GM12878 (cell line): ENCODE data around the gene WWOX. TPM values are rescaled to one million over a fixed set of nuclear protein-coding genes. Genes with fewer than 3 reads are reported as not detected.

Source experiments
- ATAC-seq: fragments of 200-7000 bp; cut with Tn5 transposase; 3 replicates; pipeline ENCODE4 v1.9.1; 2020; ENCODE audit warnings: mild to moderate bottlenecking, moderate library complexity
- BruUV-seq: library from RNA; stranded (reverse); fragments of 400-500 nt; replicated peaks from 2 replicates; lab custom pipeline; 2021; lab: Mats Ljungman, UMichigan
- CTCF ChIA-PET: fragments of 300-600 bp; sonication (Branson Sonifier 250); formaldehyde crosslinking; extraction: SDS; loops from one replicate; lab custom pipeline; 2021; ENCODE audit warnings: inconsistent platforms; lab: Yijun Ruan, JAX
- POLR2A ChIA-PET: fragments of 350-600 bp; formaldehyde crosslinking; extraction: SDS; loops from one replicate; lab custom pipeline; 2021; ENCODE audit warnings: inconsistent platforms; lab: Charles Lee
- RAD21 ChIA-PET: fragments of 300-600 bp; sonication (Branson Sonifier 250); formaldehyde crosslinking; loops from one replicate; lab custom pipeline; 2023; ENCODE audit warnings: antibody characterized with exemption; ENCODE audit not compliant: unreplicated experiment; lab: Charles Lee
- SMC1A ChIA-PET: fragments of 300-600 bp; sonication (Branson Sonifier 250); formaldehyde crosslinking; loops from one replicate; lab custom pipeline; 2023; ENCODE audit not compliant: unreplicated experiment, uncharacterized antibody; lab: Charles Lee
- DNase-seq: peaks from one replicate; pipeline ENCODE4 v3.0.0-alpha.2; 2011; ENCODE audit warnings: low read depth, low spot score
- FAIRE-seq: peaks from 3 replicates; lab custom pipeline; 2011; peaks lifted over from hg19 to GRCh38; lab: Jason Lieb, UNC
- H2AFZ ChIP-seq: 2 replicates; pipeline ENCODE4 v1.6.0; 2011; ENCODE audit warnings: low read depth, low read length, control low read depth; ENCODE audit not compliant: control insufficient read depth
- H3K27ac ChIP-seq: 2 replicates; pipeline ENCODE4 v1.5.1; 2011; ENCODE audit warnings: control low read depth; ENCODE audit not compliant: control insufficient read depth, insufficient read depth
- H3K27me3 ChIP-seq, 2 experiments: replicated peaks in 1 of 2; 2 replicates each; pipeline versions ENCODE4 v1.6.0 to v1.6.1; 2011; ENCODE audit warnings: low read length in 1 of 2; ENCODE audit not compliant: control insufficient read depth in 2 of 2, insufficient read depth in 2 of 2
- H3K36me3 ChIP-seq, 2 experiments: 2 replicates each; pipeline ENCODE4 v1.5.1; 2011; ENCODE audit warnings: low read length in 1 of 2; ENCODE audit not compliant: control insufficient read depth in 2 of 2, insufficient read depth in 2 of 2
- H3K4me1 ChIP-seq: 2 replicates; pipeline ENCODE4 v1.6.1; 2011; ENCODE audit warnings: mild to moderate bottlenecking, low read length, moderate library complexity, mixed read lengths; ENCODE audit not compliant: control insufficient read depth, insufficient read depth
- H3K4me2 ChIP-seq: 2 replicates; pipeline ENCODE4 v1.6.0; 2011; ENCODE audit warnings: control low read depth; ENCODE audit not compliant: control insufficient read depth, insufficient read depth
- H3K4me3 ChIP-seq: fragments of 200-600 bp; sonication (generic); 2 replicates; pipeline ENCODE4 v1.5.1; 2016
- H3K79me2 ChIP-seq: 2 replicates; pipeline ENCODE4 v1.6.0; 2011; ENCODE audit warnings: low read length; ENCODE audit not compliant: control insufficient read depth, insufficient read depth
- H3K9ac ChIP-seq: 2 replicates; pipeline ENCODE4 v1.8.0; 2011; ENCODE audit warnings: low read length, control low read depth, mixed read lengths; ENCODE audit not compliant: control insufficient read depth, insufficient read depth
- H3K9me3 ChIP-seq: replicated peaks from 3 replicates; pipeline ENCODE4 v1.5.1; 2011; ENCODE audit warnings: mild to moderate bottlenecking, low read length; ENCODE audit not compliant: control insufficient read depth, insufficient read depth
- H4K20me1 ChIP-seq: 2 replicates; pipeline ENCODE4 v1.6.0; 2011; ENCODE audit not compliant: control insufficient read depth, insufficient read depth
- BCL11A ChIP-seq: IDR thresholded peaks from 2 replicates; pipeline ENCODE4 v1.6.1; 2011; ENCODE audit warnings: low read depth, low read length
- CHD2 ChIP-seq: IDR thresholded peaks from 2 replicates; pipeline ENCODE4 v1.6.1; 2011; ENCODE audit warnings: low read depth, low read length, improper control_type of control experiment, borderline replicate concordance
- DPF2 ChIP-seq: fragments of 450-650 bp; IDR thresholded peaks from 2 replicates; pipeline ENCODE4 v1.6.1; 2017; ENCODE audit warnings: mild to moderate bottlenecking
- EZH2 ChIP-seq: IDR thresholded peaks from 2 replicates; pipeline ENCODE4 v1.6.1; 2012; ENCODE audit warnings: low read depth, mild to moderate bottlenecking, control low read depth, inconsistent platforms, low read length, borderline replicate concordance; ENCODE audit not compliant: control insufficient read depth
- JUND ChIP-seq: IDR thresholded peaks from 2 replicates; pipeline ENCODE4 v1.6.1; 2012; ENCODE audit warnings: low read depth, mild to moderate bottlenecking, low read length, improper control_type of control experiment, moderate library complexity
- NFIC ChIP-seq: IDR thresholded peaks from 2 replicates; pipeline ENCODE4 v1.6.1; 2012; ENCODE audit warnings: low read depth, mild to moderate bottlenecking, inconsistent platforms, low read length, moderate library complexity
- NR2C2 ChIP-seq: IDR thresholded peaks from 2 replicates; pipeline ENCODE4 v1.6.1; 2011; ENCODE audit warnings: borderline replicate concordance, low read depth; ENCODE audit not compliant: control insufficient read depth, insufficient read length
- POLR2AphosphoS5 ChIP-seq: IDR thresholded peaks from 2 replicates; pipeline ENCODE4 v1.6.1; 2011; ENCODE audit warnings: mild to moderate bottlenecking, low read length, inconsistent platforms
- RB1 ChIP-seq: fragments of 450-650 bp; formaldehyde crosslinking; IDR thresholded peaks from 2 replicates; pipeline ENCODE4 v1.6.1; 2017; ENCODE audit warnings: mild to moderate bottlenecking, borderline replicate concordance
- RELA ChIP-seq: fragments of 450-650 bp; IDR thresholded peaks from 2 replicates; pipeline ENCODE4 v1.8.0; 2014; ENCODE audit warnings: borderline replicate concordance; ENCODE audit not compliant: partially characterized antibody
- SIN3A ChIP-seq: IDR thresholded peaks from 2 replicates; pipeline ENCODE4 v1.6.1; 2012; ENCODE audit warnings: low read depth, low read length, improper control_type of control experiment
- SMAD1 ChIP-seq: fragments of 450-650 bp; IDR thresholded peaks from 2 replicates; pipeline ENCODE4 v1.6.1; 2018; ENCODE audit warnings: mild to moderate bottlenecking, low read depth; ENCODE audit not compliant: partially characterized antibody
- SREBF1 ChIP-seq: IDR thresholded peaks from 2 replicates; pipeline ENCODE4 v1.6.1; 2012; ENCODE audit warnings: mild to moderate bottlenecking, low read length
- SRF ChIP-seq, 2 experiments: IDR thresholded peaks; 2 replicates each; pipeline ENCODE4 v1.6.1; 2011; ENCODE audit warnings: low read depth in 2 of 2, low read length in 2 of 2, mild to moderate bottlenecking in 1 of 2, moderate library complexity in 1 of 2
- TCF3 ChIP-seq: IDR thresholded peaks from 2 replicates; pipeline ENCODE4 v1.6.1; 2012; ENCODE audit warnings: low read depth, mild to moderate bottlenecking, low read length, borderline replicate concordance; ENCODE audit not compliant: insufficient read depth
- WRNIP1 ChIP-seq: IDR thresholded peaks from 2 replicates; pipeline ENCODE4 v1.6.1; 2011; ENCODE audit warnings: low read depth, low read length, improper control_type of control experiment, borderline replicate concordance
- WGBS: methylation state at CpG from one replicate; pipeline ENCODE4 v1.1.6; 2016; ENCODE audit warnings: low lambda C conversion rate; ENCODE audit not compliant: insufficient replicate concordance, insufficient coverage; ENCODE audit errors: missing lambda C conversion rate; 5-methylcytosine and 5-hydroxymethylcytosine counted together
- in situ Hi-C: fragments of 300-500 bp; cut with MboI; formaldehyde crosslinking; loops from 9 replicates; pipeline ENCODE4 v1.14.3; 2018; ENCODE audit warnings: mixed read lengths
- intact Hi-C: fragments of 100-400 bp; cut with micrococcal nuclease; formaldehyde crosslinking; loops from one replicate; pipeline ENCODE4 v1.14.2; 2022; ENCODE audit not compliant: unreplicated experiment
- polyA plus RNA-seq, 11 experiments: library from polyadenylated mRNA; depleted of rRNA in 4 of 11; unstranded in 6 of 11; stranded (reverse) in 5 of 11; fragments of >200 nt; fragmentation: Nextera tagmentation in 4 of 11; fragmentation: Illumina TruSeq in 1 of 11; extraction: Ambion mirVana in 4 of 11; extraction: Trizol in 1 of 11; gene quantifications; 1 replicate in 1 of 11; 2 replicates in 10 of 11; pipeline versions ENCODE4 v1.2.1 to v1.2.3, GENCODE V29; 2011 to 2016; ENCODE audit warnings: inconsistent platforms in 2 of 11, missing spikeins in 2 of 11, low read depth in 1 of 11
- total RNA-seq, 4 experiments: library from RNA; depleted of rRNA in 3 of 4; stranded (reverse); fragments of >200 nt in 3 of 4; fragmentation: Illumina TruSeq in 1 of 4; extraction: Trizol in 1 of 4; gene quantifications; 2 replicates each; pipeline versions ENCODE4 v1.2.1 to v1.2.3, GENCODE V29; 2013 to 2021
- TF ChIP-seq, protein P1 (sequence below): fragments of 450-650 bp; conservative IDR thresholded peaks from 2 replicates; pipeline ENCODE4 v1.6.1; 2017; ENCODE audit warnings: mild to moderate bottlenecking, moderate library complexity

Gene WWOX
- total and polyA plus RNA-seq, 10 of the 15 experiments (the other 5 are each of a cell fraction or from before 2014, with no cell fraction given), result 2.8 to 24.4 (median 17.8) TPM

DNA sequence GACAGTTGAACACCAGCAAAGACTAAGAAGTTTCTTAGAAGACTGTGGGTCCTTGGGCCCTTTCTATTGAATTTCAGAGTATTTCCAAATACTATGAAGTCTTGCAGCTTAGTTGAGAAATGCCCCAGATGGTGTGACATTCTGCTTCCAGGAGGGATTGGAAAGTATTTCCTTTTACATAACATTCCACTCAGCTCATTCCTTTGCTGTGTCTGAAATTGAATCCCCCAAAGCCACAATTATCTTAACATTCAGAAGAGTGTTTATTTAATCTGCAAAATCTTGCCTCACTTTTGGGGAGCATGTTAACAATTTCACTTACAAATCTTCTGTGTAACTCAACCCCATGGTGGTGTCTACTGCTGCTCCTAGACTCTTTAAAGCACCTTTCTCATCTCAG lies 307.7 kb downstream of the WWOX start (continued):
- TF ChIP-seq CHD2 (no peak), NFIC (no peak), TCF3 (no peak)

DNA sequence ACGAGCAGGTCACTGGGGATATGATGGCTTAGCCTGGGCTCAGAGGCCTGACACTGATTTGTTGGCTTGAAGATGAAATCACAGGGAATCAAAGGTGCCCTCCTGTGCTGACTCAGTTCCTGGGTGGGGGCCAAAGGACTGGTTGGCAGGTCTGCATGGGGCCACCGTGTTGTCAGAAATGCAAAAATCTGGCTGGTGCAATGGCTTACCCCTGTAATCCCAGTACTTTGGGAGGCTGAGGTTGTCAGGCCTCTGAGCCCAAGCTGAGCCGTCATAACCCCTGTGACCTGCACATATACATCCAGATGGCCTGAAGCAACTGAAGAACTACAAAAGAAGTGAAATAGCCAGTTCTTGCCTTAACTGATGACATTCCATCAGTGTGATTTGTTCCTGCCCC lies 314.2 kb downstream of the WWOX start:
- Histone ChIP-seq H3K79me2 (no peaks in the 10 kb centered on the region), H4K20me1 (no peaks in the 10 kb centered on the region), H2AFZ (no peak overlapping the region), H3K27me3 (no peaks in the 10 kb centered on the region), H3K9me3 (no peaks in the 10 kb centered on the region; the same call in 2 of the 3 replicates), H3K27ac (no peak overlapping the region), H3K4me1 (no peaks in the 10 kb centered on the region), H3K36me3 (no peaks in the 10 kb centered on the region), H3K4me2 (no peak overlapping the region), H3K4me3 (no peak overlapping the region), H3K9ac (no peak overlapping the region)
- in situ Hi-C loops (no loop called here), intact Hi-C loops (no loop called here)
- FAIRE-seq, result no peak
- CTCF ChIA-PET, result no interaction called here
- ATAC-seq, result no peak
- SMC1A ChIA-PET, result no interaction called here
- BruUV-seq, result no TSS peak
- RAD21 ChIA-PET, result no interaction called here
- POLR2A ChIA-PET, result no interaction called here
- no peak for TF ChIP-seq RELA
- TF ChIP-seq SRF (IDR thresholded peaks at IDR 0.05; ENCODE audit: low read depth in 2 of 2, low read length in 2 of 2), result no peak
- no peak for TF ChIP-seq DPF2
- no peak for DNase-seq
- WGBS, result 56% methylated on average over 3 of the region's 3 CpGs

DNA sequence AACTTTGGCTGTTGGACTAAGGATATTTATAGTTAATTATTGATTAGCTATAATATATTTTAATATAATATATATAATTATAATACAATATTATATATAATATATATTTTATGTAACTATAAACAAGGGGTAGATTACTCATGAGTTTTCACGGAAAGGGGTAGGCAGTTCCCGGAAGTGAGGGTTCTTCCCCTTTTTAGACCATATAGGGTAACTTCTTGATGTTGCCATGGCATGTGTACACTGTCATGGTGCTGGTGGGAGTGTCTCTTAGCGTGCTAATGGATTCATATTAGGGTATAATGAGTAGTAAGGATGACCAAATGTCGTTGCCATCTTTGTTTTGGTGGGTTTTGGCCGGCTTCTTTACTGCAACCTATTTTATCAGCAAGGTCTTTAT lies 315.6 kb downstream of the WWOX start:
- WGBS, result 38% methylated on average over 5 of the region's 5 CpGs
- ATAC-seq (no peak), DNase-seq (no peak), FAIRE-seq (no peak)
- H3K36me3 ChIP-seq, result no peaks in the 10 kb centered on the region
- ChIA-PET RAD21 (no interaction called here), SMC1A (no interaction called here), POLR2A (no interaction called here), CTCF (no interaction called here)
- no peaks in the 10 kb centered on the region for H3K27me3 ChIP-seq
- H3K9me3 ChIP-seq, result no peaks in the 10 kb centered on the region; the same call in 1 of the 3 replicates
- intact Hi-C loops, result no loop called here
- in situ Hi-C loops, result no loop called here
- no peak overlapping the region for H3K9ac ChIP-seq
- BruUV-seq, result no TSS peak
- H2AFZ ChIP-seq, result no peak overlapping the region
- H4K20me1 ChIP-seq, result no peaks in the 10 kb centered on the region
- no peak overlapping the region for H3K4me3 ChIP-seq
- H3K4me1 ChIP-seq, result no peaks in the 10 kb centered on the region
- no peaks in the 10 kb centered on the region for H3K79me2 ChIP-seq
- H3K27ac ChIP-seq, result no peak overlapping the region
- no peak overlapping the region for H3K4me2 ChIP-seq
- no peak for TF ChIP-seq WRNIP1
- no peak for TF ChIP-seq BCL11A
- TF ChIP-seq, protein P1, sequence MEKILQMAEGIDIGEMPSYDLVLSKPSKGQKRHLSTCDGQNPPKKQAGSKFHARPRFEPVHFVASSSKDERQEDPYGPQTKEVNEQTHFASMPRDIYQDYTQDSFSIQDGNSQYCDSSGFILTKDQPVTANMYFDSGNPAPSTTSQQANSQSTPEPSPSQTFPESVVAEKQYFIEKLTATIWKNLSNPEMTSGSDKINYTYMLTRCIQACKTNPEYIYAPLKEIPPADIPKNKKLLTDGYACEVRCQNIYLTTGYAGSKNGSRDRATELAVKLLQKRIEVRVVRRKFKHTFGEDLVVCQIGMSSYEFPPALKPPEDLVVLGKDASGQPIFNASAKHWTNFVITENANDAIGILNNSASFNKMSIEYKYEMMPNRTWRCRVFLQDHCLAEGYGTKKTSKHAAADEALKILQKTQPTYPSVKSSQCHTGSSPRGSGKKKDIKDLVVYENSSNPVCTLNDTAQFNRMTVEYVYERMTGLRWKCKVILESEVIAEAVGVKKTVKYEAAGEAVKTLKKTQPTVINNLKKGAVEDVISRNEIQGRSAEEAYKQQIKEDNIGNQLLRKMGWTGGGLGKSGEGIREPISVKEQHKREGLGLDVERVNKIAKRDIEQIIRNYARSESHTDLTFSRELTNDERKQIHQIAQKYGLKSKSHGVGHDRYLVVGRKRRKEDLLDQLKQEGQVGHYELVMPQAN, result no peak
- TF ChIP-seq SIN3A, result no peak
- no peak for TF ChIP-seq EZH2
- TF ChIP-seq NR2C2, result no peak
- TF ChIP-seq SMAD1, result no peak
- no peak for TF ChIP-seq POLR2AphosphoS5
- TF ChIP-seq JUND, result no peak
- TF ChIP-seq RB1, result no peak
- no peak for TF ChIP-seq SREBF1
